ENCODE results near the gene TBXA2R.

- TF ChIP-seq, protein P1, sequence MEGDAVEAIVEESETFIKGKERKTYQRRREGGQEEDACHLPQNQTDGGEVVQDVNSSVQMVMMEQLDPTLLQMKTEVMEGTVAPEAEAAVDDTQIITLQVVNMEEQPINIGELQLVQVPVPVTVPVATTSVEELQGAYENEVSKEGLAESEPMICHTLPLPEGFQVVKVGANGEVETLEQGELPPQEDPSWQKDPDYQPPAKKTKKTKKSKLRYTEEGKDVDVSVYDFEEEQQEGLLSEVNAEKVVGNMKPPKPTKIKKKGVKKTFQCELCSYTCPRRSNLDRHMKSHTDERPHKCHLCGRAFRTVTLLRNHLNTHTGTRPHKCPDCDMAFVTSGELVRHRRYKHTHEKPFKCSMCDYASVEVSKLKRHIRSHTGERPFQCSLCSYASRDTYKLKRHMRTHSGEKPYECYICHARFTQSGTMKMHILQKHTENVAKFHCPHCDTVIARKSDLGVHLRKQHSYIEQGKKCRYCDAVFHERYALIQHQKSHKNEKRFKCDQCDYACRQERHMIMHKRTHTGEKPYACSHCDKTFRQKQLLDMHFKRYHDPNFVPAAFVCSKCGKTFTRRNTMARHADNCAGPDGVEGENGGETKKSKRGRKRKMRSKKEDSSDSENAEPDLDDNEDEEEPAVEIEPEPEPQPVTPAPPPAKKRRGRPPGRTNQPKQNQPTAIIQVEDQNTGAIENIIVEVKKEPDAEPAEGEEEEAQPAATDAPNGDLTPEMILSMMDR (IDR thresholded peaks at IDR 0.05): no peak
- TF ChIP-seq POLR2AphosphoS5 (IDR thresholded peaks at IDR 0.05): no peak
- no peak for TF ChIP-seq POLR2A (IDR thresholded peaks at IDR 0.05)
These were observed 30.9 kb upstream of the TBXA2R start for GRCh38 chr19:3637621-3638020.

All from gastroesophageal sphincter (tissue), 3 donors.